ENCODE results near the gene EFCAB6.

DNA sequence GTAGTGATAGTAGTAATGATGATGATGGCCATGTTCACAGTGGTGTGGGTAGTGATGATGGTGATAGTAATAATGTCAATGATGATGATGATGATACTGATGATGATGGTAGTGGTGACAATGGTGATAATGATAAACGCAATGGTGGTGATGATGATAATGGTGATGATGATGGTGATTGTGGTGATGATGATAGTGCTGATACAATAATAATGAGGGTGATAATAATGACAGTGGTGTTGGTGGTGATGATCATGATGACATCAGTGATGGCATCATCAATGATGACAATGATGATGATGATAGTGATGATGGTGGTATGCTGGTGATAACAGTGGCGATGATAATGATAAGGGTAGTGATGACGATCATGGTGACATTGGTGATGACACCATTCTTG lies 308.0 kb downstream of the EFCAB6 start:
- no peak for TF ChIP-seq CTCF (IDR thresholded peaks at IDR 0.05; ENCODE audit: low read depth, low read length, poor library complexity, severe bottlenecking)
- TF ChIP-seq EZH2phosphoT487 (IDR thresholded peaks at IDR 0.05; ENCODE audit: borderline replicate concordance, low read length): no peak

Measured in DOHH2 (cell line).